Measurements from ENCODE around the gene PLAGL2.
A peak's percentile ranks its signal among the peaks of the same experiment; 100 is the strongest.

The PLAGL2 gene

DNA sequence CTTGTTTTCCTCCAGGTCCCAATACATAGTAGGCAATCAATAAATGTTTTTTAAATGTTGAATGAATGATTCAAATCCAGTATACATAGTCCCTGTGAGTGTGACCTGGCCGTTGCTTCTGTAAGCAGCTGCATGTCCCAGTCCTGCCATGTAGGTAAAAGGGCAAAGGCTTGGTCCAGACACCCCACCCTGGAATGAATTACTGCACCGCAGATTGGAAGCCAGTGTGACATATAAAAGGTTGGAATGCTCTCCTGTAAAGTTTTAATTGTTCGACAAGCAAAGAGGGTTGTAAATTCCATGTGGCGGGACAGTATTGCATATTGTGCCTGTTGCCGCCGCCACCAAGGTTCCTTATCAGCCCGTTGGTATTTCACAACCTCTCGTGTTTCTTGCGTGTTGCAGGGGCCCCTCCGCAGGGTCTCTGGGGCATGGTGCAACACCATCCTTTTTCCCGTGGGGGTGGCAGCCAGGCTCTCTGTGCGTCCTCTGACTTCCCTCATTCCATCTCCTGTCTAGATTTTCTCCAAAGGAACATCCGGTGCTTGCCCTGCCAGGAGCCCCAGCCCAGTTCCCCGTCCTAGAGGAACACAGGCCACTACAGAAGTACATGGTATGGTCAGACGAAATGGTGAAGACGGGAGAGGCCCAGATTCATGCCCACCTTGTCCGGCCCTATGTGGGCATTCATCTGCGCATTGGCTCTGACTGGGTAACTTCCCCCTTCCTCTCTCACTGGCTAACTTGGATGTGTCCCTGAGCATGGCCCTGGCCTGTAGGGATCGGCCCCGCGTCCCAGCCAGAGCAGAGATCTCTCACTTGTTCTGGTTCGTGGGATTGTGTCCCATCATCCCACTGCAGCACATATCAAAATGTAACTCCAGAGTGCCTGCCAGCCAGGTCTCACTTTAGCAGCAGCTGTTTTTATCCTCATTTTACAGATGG lies 20.5 kb upstream of the PLAGL2 start:
- peak overlapping the region; percentile 27 for H3K27ac Mint-ChIP-seq
- H3K9me3 Mint-ChIP-seq = no peaks in the 10 kb centered on the region
- no peak overlapping the region for H3K4me3 Mint-ChIP-seq
- peaks cover under 1% of the 10 kb centered on the region for H3K27me3 Mint-ChIP-seq (ENCODE audit: low read depth, poor library complexity)
- TF ChIP-seq, protein P1, sequence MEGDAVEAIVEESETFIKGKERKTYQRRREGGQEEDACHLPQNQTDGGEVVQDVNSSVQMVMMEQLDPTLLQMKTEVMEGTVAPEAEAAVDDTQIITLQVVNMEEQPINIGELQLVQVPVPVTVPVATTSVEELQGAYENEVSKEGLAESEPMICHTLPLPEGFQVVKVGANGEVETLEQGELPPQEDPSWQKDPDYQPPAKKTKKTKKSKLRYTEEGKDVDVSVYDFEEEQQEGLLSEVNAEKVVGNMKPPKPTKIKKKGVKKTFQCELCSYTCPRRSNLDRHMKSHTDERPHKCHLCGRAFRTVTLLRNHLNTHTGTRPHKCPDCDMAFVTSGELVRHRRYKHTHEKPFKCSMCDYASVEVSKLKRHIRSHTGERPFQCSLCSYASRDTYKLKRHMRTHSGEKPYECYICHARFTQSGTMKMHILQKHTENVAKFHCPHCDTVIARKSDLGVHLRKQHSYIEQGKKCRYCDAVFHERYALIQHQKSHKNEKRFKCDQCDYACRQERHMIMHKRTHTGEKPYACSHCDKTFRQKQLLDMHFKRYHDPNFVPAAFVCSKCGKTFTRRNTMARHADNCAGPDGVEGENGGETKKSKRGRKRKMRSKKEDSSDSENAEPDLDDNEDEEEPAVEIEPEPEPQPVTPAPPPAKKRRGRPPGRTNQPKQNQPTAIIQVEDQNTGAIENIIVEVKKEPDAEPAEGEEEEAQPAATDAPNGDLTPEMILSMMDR (IDR thresholded peaks at IDR 0.05) = no peak
- H3K4me1 Mint-ChIP-seq = no peaks in the 10 kb centered on the region
- H3K36me3 Mint-ChIP-seq (ENCODE audit: low read depth) = peaks cover 58% of the 10 kb centered on the region
- DNase-seq = no peak

DNA sequence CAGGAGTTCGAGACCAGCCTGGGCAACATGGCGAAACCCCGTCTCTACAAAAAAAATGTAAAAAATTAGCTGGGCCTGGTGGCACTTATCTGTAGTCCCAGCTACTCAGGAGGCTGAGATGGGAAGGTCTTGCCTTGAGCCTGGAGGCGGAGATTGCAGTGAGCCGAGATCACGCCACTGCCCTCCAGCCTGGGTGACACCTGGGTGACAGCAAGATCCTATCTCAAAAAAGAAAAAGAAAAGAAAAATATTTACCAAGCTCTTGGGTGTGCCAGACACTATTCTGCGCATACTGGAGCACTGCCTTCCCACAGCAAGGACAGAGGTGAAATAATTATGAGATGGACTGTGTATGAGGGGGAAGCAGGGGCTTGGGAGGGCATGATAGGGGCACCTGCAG lies 19.8 kb upstream of the PLAGL2 start:
- Mint-ChIP-seq H3K36me3 (ENCODE audit: low read depth) (peaks cover 59% of the 10 kb centered on the region), H3K4me1 (no peaks in the 10 kb centered on the region), H3K27me3 (ENCODE audit: low read depth, poor library complexity) (no peaks in the 10 kb centered on the region), H3K27ac (no peak overlapping the region), H3K4me3 (no peak overlapping the region), H3K9me3 (no peaks in the 10 kb centered on the region)
- DNase-seq = no peak
- TF ChIP-seq, protein P1 (IDR thresholded peaks at IDR 0.05) = no peak

DNA sequence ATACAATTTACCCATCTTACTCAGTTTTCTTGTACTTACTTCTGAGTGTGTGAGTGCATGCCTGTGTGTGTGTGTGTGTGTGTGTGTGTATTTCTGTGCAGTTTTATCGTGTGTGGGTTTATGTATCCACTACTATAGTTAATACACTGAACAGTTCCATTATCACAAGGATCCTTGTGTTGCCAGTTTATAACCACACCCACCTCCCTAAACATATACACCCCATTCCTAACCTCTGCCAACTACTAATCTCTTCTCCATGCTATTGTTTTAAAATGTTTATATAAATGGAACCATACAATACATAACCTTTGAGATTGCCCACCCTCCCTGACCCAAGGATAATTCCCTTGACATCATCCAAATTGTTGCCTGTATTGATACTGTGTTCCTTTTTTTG lies 18.8 kb upstream of the PLAGL2 start:
- Mint-ChIP-seq H3K27ac (peak overlapping the region; percentile 67), H3K4me3 (no peak overlapping the region), H3K36me3 (ENCODE audit: low read depth) (peaks cover 52% of the 10 kb centered on the region), H3K9me3 (no peaks in the 10 kb centered on the region), H3K27me3 (ENCODE audit: low read depth, poor library complexity) (no peaks in the 10 kb centered on the region), H3K4me1 (no peaks in the 10 kb centered on the region)
- DNase-seq = no peak
- TF ChIP-seq, protein P1 (IDR thresholded peaks at IDR 0.05) = no peak

DNA sequence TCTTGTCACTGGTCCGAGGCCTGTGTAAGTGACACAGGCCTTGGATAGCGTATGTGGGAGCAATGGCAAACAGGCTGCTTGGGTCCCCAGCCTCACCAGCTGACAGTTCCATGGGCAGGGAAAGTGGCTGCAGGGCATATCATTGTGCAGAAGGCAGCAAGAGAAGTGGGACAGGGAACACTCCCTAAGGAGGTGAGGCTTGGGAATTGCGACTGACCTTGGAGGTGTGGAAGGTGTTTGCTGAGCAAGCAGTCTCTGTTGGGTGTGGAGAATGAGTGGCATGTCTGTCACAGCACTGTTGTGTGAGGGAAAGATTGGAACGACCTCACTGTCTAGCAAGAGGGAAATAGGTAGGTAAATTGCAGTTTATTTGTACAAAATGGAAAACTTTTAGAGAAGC lies 16.9 kb upstream of the PLAGL2 start:
- Mint-ChIP-seq H3K4me1 (no peaks in the 10 kb centered on the region), H3K9me3 (no peaks in the 10 kb centered on the region), H3K27me3 (ENCODE audit: low read depth, poor library complexity) (no peaks in the 10 kb centered on the region), H3K27ac (peak overlapping the region; percentile 79), H3K4me3 (no peak overlapping the region), H3K36me3 (ENCODE audit: low read depth) (peaks cover 54% of the 10 kb centered on the region)
- no peak for DNase-seq
- TF ChIP-seq, protein P1 (IDR thresholded peaks at IDR 0.05) = no peak

DNA sequence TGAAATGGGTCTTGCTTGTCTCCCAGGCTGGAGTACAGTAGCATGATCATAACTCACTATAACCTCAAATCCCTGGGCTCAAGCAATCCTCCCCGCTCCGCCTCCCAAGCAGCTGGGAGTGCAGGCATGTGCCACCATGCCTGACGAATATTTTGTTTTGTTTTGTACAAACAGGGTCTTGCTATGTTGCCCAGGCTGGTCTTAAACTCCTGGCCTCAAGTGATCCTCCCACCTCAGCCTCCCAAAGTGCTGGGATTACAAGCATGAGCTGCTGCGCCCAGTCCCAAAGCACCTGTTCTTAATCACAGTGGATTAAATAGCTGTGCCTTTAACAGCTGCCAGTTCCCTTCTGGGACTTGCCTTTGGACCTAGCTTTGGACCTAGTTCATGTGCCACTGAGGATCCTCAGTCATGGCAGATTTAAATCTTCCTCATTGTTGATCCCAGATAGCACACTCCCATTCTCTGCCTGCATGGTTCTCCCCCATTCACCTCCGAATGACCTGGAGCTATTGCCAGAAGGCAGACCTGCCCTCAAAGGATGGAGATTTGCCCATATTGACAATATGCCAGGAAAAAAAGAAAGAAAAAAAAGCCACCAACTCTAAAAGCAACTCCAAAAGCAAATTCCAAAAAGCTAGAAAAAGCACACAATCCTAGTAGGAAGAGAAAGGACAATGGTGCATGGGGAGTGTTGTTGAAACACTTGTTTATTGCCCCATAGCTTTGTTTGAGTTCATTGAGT lies 10.8 kb upstream of the PLAGL2 start:
- no peak overlapping the region for H3K4me3 Mint-ChIP-seq
- H3K27ac Mint-ChIP-seq = peak overlapping the region; percentile 25
- H3K27me3 Mint-ChIP-seq (ENCODE audit: low read depth, poor library complexity) = no peaks in the 10 kb centered on the region
- no peak for DNase-seq
- H3K36me3 Mint-ChIP-seq (ENCODE audit: low read depth) = peaks cover 62% of the 10 kb centered on the region
- TF ChIP-seq, protein P1 (IDR thresholded peaks at IDR 0.05) = no peak
- no peaks in the 10 kb centered on the region for H3K9me3 Mint-ChIP-seq
- no peaks in the 10 kb centered on the region for H3K4me1 Mint-ChIP-seq
